ENCODE results near the gene UBQLN3. TPM values are rescaled to one million over a fixed set of nuclear protein-coding genes. Genes with fewer than 3 reads are reported as not detected.

UBQLN3 gene
- total RNA-seq, 1 experiment from 2014 or later: not detected

DNA sequence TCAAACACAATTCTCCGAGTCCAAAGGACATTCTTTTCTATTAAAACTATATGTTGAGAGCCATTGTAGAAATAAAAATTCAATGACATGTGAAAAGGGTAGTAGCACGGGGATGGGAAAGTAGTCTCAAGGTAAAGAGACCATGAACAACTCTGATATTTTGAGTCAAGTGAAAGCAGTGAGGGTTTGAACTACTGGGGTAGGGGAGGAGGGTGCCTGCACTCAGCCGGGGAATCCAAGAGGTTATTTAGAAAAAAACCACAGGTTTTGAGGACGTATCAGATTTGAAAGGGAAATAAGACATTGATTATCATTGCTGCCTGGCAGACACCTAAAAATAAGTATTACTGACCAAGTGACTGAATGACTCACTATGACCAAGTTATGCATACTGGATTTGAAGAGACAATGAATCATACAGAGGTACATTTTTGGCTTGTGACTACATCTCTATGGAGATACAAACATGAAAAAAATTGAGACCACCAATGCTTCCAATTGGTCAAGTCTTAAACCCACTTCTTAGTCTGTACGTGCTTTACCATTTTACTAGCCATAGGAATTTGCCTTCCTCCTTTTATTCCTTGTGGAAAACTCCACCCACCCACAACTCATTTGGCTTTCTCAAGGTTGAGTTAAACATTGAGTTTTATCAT is 40.8 kb upstream of the UBQLN3 start:
- no peak for DNase-seq
- Mint-ChIP-seq H3K36me3 (ENCODE audit: insufficient read depth, unreplicated experiment) (no peaks in the 10 kb centered on the region), H3K4me3 (ENCODE audit: low read depth, unreplicated experiment) (no peak overlapping the region), H3K4me1 (ENCODE audit: low read depth, unreplicated experiment) (no peaks in the 10 kb centered on the region), H3K27ac (ENCODE audit: unreplicated experiment) (no peak overlapping the region), H3K27me3 (ENCODE audit: unreplicated experiment) (peaks cover 13% of the 10 kb centered on the region), H3K9me3 (ENCODE audit: low read depth, unreplicated experiment) (no peaks in the 10 kb centered on the region)
- intact Hi-C loops (cut with micrococcal nuclease; ENCODE audit: unreplicated experiment): no loop called here
- TF ChIP-seq, protein P1, sequence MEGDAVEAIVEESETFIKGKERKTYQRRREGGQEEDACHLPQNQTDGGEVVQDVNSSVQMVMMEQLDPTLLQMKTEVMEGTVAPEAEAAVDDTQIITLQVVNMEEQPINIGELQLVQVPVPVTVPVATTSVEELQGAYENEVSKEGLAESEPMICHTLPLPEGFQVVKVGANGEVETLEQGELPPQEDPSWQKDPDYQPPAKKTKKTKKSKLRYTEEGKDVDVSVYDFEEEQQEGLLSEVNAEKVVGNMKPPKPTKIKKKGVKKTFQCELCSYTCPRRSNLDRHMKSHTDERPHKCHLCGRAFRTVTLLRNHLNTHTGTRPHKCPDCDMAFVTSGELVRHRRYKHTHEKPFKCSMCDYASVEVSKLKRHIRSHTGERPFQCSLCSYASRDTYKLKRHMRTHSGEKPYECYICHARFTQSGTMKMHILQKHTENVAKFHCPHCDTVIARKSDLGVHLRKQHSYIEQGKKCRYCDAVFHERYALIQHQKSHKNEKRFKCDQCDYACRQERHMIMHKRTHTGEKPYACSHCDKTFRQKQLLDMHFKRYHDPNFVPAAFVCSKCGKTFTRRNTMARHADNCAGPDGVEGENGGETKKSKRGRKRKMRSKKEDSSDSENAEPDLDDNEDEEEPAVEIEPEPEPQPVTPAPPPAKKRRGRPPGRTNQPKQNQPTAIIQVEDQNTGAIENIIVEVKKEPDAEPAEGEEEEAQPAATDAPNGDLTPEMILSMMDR (IDR thresholded peaks at IDR 0.05; ENCODE audit: unreplicated experiment): no peak
- BruUV-seq (replicated peaks): no TSS peak
- CTCF ChIA-PET: no interaction called here

DNA sequence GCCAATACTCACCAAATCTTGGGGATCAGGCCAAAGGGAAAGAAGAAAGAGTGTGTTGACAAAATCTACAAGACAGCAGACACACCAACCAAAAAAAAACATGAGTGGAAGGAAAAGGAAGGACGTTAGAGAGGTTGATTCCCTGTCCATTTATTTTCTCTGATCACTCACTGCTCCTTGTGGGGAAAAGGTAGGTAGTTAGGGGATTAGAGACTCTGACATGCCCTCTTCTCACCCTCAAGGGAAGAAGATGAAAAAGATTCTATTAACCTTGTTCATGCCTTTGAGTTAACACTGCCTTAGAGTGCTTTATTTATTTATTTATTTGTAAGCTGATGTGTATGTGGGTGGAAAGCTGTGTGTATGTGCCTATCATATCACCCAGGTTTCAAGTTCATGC is 38.7 kb upstream of the UBQLN3 start, which contains the start of gene OR52H1:
OR52H1 (minus strand) TSS at position 101 of the 400 bp plus-strand sequence. CDS start 3,035 bp downstream, outside the sequence.
- intact Hi-C loops (cut with micrococcal nuclease; ENCODE audit: unreplicated experiment): no loop called here
- Mint-ChIP-seq H3K36me3 (ENCODE audit: insufficient read depth, unreplicated experiment) (no peaks in the 10 kb centered on the region), H3K4me3 (ENCODE audit: low read depth, unreplicated experiment) (no peak within 1 kb of the TSS), H3K27me3 (ENCODE audit: unreplicated experiment) (no peaks in the 10 kb centered on the region), H3K4me1 (ENCODE audit: low read depth, unreplicated experiment) (no peaks in the 10 kb centered on the region), H3K9me3 (ENCODE audit: low read depth, unreplicated experiment) (no peaks in the 10 kb centered on the region), H3K27ac (ENCODE audit: unreplicated experiment) (no peak within 1 kb of the TSS)
- no peak for DNase-seq
- TF ChIP-seq, protein P1 (IDR thresholded peaks at IDR 0.05; ENCODE audit: unreplicated experiment): no peak
- CTCF ChIA-PET: no interaction called here
- BruUV-seq (replicated peaks): no TSS peak

DNA sequence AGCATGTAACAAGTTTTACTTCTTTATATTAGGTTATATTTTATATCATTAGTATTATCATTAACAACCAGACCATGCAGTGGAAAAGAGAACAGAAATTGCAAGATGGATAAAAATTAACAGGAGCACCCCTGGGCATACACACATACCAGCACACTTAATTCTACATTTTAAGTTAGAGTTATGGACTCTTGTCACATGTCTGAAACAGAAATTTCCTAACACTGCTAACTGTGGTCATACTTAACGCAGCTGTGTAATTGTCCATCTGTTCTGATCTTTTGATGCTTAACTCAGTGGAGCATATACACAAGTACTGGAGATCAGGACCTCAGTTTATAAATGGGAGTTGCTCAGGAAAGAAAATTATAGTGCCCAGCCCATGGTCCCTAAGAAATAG is 38.2 kb upstream of the UBQLN3 start:
- intact Hi-C loops (cut with micrococcal nuclease; ENCODE audit: unreplicated experiment): no loop called here
- no peak for DNase-seq
- Mint-ChIP-seq H3K27me3 (ENCODE audit: unreplicated experiment) (no peaks in the 10 kb centered on the region), H3K9me3 (ENCODE audit: low read depth, unreplicated experiment) (no peaks in the 10 kb centered on the region), H3K36me3 (ENCODE audit: insufficient read depth, unreplicated experiment) (no peaks in the 10 kb centered on the region), H3K4me1 (ENCODE audit: low read depth, unreplicated experiment) (no peaks in the 10 kb centered on the region), H3K27ac (ENCODE audit: unreplicated experiment) (no peak overlapping the region), H3K4me3 (ENCODE audit: low read depth, unreplicated experiment) (no peak overlapping the region)
- CTCF ChIA-PET: no interaction called here
- TF ChIP-seq, protein P1 (IDR thresholded peaks at IDR 0.05; ENCODE audit: unreplicated experiment): no peak
- no TSS peak for BruUV-seq (replicated peaks)

DNA sequence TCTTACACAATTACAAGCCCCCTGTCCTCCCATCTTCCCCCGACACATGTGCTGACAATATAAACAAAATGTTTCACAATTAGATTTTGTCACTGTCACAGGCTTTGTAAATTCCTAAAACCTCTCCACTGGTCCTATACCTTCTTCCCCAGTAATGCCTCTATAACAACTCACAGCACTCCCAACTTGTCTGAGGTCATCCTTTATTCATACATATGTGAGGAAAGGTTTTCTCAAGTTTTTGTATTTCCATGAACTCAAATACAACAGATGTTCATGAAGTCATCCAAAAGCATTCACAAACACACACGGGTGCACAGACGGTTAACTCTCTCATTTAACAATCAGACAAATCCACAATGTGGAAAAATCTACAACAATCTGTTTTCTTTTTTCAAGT is 36.7 kb upstream of the UBQLN3 start:
- no peaks in the 10 kb centered on the region for H3K27me3 Mint-ChIP-seq (ENCODE audit: unreplicated experiment)
- DNase-seq: no peak
- TF ChIP-seq, protein P1 (IDR thresholded peaks at IDR 0.05; ENCODE audit: unreplicated experiment): no peak
- no peaks in the 10 kb centered on the region for H3K9me3 Mint-ChIP-seq (ENCODE audit: low read depth, unreplicated experiment)
- H3K27ac Mint-ChIP-seq (ENCODE audit: unreplicated experiment): no peak overlapping the region
- no peak overlapping the region for H3K4me3 Mint-ChIP-seq (ENCODE audit: low read depth, unreplicated experiment)
- intact Hi-C loops (cut with micrococcal nuclease; ENCODE audit: unreplicated experiment): no loop called here
- CTCF ChIA-PET: no interaction called here
- H3K36me3 Mint-ChIP-seq (ENCODE audit: insufficient read depth, unreplicated experiment): no peaks in the 10 kb centered on the region
- H3K4me1 Mint-ChIP-seq (ENCODE audit: low read depth, unreplicated experiment): no peaks in the 10 kb centered on the region
- no TSS peak for BruUV-seq (replicated peaks)

Data from Calu3 (cell line).